ENCODE results near the gene ATP9A. TPM values are rescaled to one million over a fixed set of nuclear protein-coding genes. Genes with fewer than 3 reads are reported as not detected.
"Not testable (repeated sequence)": the region's sequence is repeated elsewhere in the genome, so short reads cannot be mapped to it uniquely, and the experiment has no call there.

Gene ATP9A
- total RNA-seq: under 1 TPM; 0.18 to 0.21 TPM

GRCh38 chr20:51767867-51768758 lies at the start of gene ATP9A:
Gene ATP9A (minus strand): TSS chr20:51768390. CDS start chr20:51768369, 21 bp downstream.
- H3K9me3 Mint-ChIP-seq: no peaks in the 10 kb centered on the region
- H3K4me1 Mint-ChIP-seq: peaks cover 2% of the 10 kb centered on the region
- DNase-seq: no peak
- H3K36me3 Mint-ChIP-seq: no peaks in the 10 kb centered on the region
- H3K4me3 Mint-ChIP-seq: peak within 1 kb of the TSS; percentile 58
- no peak within 1 kb of the TSS for H3K27ac Mint-ChIP-seq
- H3K27me3 Mint-ChIP-seq: peaks cover 48% of the 10 kb centered on the region

- H3K4me1 Mint-ChIP-seq, H3K36me3 Mint-ChIP-seq, DNase-seq, H3K4me3 Mint-ChIP-seq, H3K27me3 Mint-ChIP-seq, H3K9me3 Mint-ChIP-seq, H3K27ac Mint-ChIP-seq: not testable (repeated sequence)
Observed at GRCh38 chr20:51816856-51817255, 48.7 kb upstream of the ATP9A start.

- no peaks in the 10 kb centered on the region for H3K9me3 Mint-ChIP-seq
- H3K27ac Mint-ChIP-seq: no peak overlapping the region
- no peaks in the 10 kb centered on the region for H3K36me3 Mint-ChIP-seq
- no peak overlapping the region for H3K4me3 Mint-ChIP-seq
- no peaks in the 10 kb centered on the region for H3K27me3 Mint-ChIP-seq
- DNase-seq: no peak
- no peaks in the 10 kb centered on the region for H3K4me1 Mint-ChIP-seq
Observed at GRCh38 chr20:51815383-51816076, 47.3 kb upstream of the ATP9A start.

GRCh38 chr20:51812861-51813260 lies 44.7 kb upstream of the ATP9A start:
- Mint-ChIP-seq H3K27me3 (no peaks in the 10 kb centered on the region), H3K4me3 (no peak overlapping the region), H3K36me3 (no peaks in the 10 kb centered on the region), H3K27ac (no peak overlapping the region), H3K9me3 (no peaks in the 10 kb centered on the region), H3K4me1 (no peaks in the 10 kb centered on the region)
- no peak for DNase-seq

- no peak for DNase-seq
- Mint-ChIP-seq H3K36me3 (no peaks in the 10 kb centered on the region), H3K4me1 (no peaks in the 10 kb centered on the region), H3K27ac (no peak overlapping the region), H3K9me3 (no peaks in the 10 kb centered on the region), H3K27me3 (peaks cover 7% of the 10 kb centered on the region), H3K4me3 (no peak overlapping the region)
Observed at GRCh38 chr20:51811514-51812128, 43.4 kb upstream of the ATP9A start.

- H3K27ac Mint-ChIP-seq: no peak overlapping the region
- H3K4me3 Mint-ChIP-seq: no peak overlapping the region
- H3K27me3 Mint-ChIP-seq: peaks cover 7% of the 10 kb centered on the region
- H3K9me3 Mint-ChIP-seq: no peaks in the 10 kb centered on the region
- H3K4me1 Mint-ChIP-seq: no peaks in the 10 kb centered on the region
- no peak for DNase-seq
- H3K36me3 Mint-ChIP-seq: no peaks in the 10 kb centered on the region
Observed at GRCh38 chr20:51811042-51811355, 42.8 kb upstream of the ATP9A start.

GRCh38 chr20:51810155-51811041 lies 42.2 kb upstream of the ATP9A start:
- no peak for DNase-seq
- H3K27ac Mint-ChIP-seq: no peak overlapping the region
- no peaks in the 10 kb centered on the region for H3K9me3 Mint-ChIP-seq
- H3K36me3 Mint-ChIP-seq: no peaks in the 10 kb centered on the region
- no peak overlapping the region for H3K4me3 Mint-ChIP-seq
- peaks cover 7% of the 10 kb centered on the region for H3K27me3 Mint-ChIP-seq
- H3K4me1 Mint-ChIP-seq: no peaks in the 10 kb centered on the region

- Mint-ChIP-seq H3K36me3 (no peaks in the 10 kb centered on the region), H3K9me3 (no peaks in the 10 kb centered on the region), H3K4me1 (no peaks in the 10 kb centered on the region), H3K27me3 (peaks cover 24% of the 10 kb centered on the region), H3K4me3 (no peak overlapping the region), H3K27ac (no peak overlapping the region)
- DNase-seq: no peak
Observed at GRCh38 chr20:51807720-51808250, 39.6 kb upstream of the ATP9A start.

GRCh38 chr20:51804754-51805153 lies 36.6 kb upstream of the ATP9A start:
- Mint-ChIP-seq H3K27me3 (peaks cover 52% of the 10 kb centered on the region), H3K27ac (no peak overlapping the region), H3K4me3 (no peak overlapping the region), H3K9me3 (no peaks in the 10 kb centered on the region), H3K4me1 (peaks cover 4% of the 10 kb centered on the region), H3K36me3 (no peaks in the 10 kb centered on the region)
- no peak for DNase-seq

GRCh38 chr20:51803148-51803854 lies 35.1 kb upstream of the ATP9A start:
- Mint-ChIP-seq H3K27ac (no peak overlapping the region), H3K9me3 (no peaks in the 10 kb centered on the region), H3K36me3 (no peaks in the 10 kb centered on the region), H3K4me3 (no peak overlapping the region), H3K4me1 (peaks cover 4% of the 10 kb centered on the region), H3K27me3 (peaks cover 66% of the 10 kb centered on the region)
- DNase-seq: no peak

- Mint-ChIP-seq H3K9me3 (no peaks in the 10 kb centered on the region), H3K4me1 (peaks cover 4% of the 10 kb centered on the region), H3K36me3 (no peaks in the 10 kb centered on the region), H3K27me3 (peaks cover 72% of the 10 kb centered on the region), H3K4me3 (no peak within 1 kb of the TSS), H3K27ac (no peak within 1 kb of the TSS)
- no peak for DNase-seq
Observed at GRCh38 chr20:51802170-51802751, 34.1 kb upstream of the ATP9A start, which contains the start of gene SALL4. Gene SALL4 (minus strand): TSS chr20:51802521. CDS start chr20:51802408, 113 bp downstream.

- Mint-ChIP-seq H3K4me3 (no peak overlapping the region), H3K9me3 (no peaks in the 10 kb centered on the region), H3K27ac (no peak overlapping the region), H3K27me3 (peaks cover 71% of the 10 kb centered on the region), H3K4me1 (peaks cover 4% of the 10 kb centered on the region), H3K36me3 (no peaks in the 10 kb centered on the region)
- no peak for DNase-seq
Observed at GRCh38 chr20:51801823-51802123, 33.6 kb upstream of the ATP9A start.

- H3K36me3 Mint-ChIP-seq: no peaks in the 10 kb centered on the region
- no peaks in the 10 kb centered on the region for H3K9me3 Mint-ChIP-seq
- no peak overlapping the region for H3K27ac Mint-ChIP-seq
- no peak for DNase-seq
- peaks cover 72% of the 10 kb centered on the region for H3K27me3 Mint-ChIP-seq
- H3K4me1 Mint-ChIP-seq: peaks cover 4% of the 10 kb centered on the region
- peak overlapping the region; percentile 47 for H3K4me3 Mint-ChIP-seq
Observed at GRCh38 chr20:51801122-51801822, 33.1 kb upstream of the ATP9A start.

Measured in activated naive CD8-positive, alpha-beta T cell treated with anti-CD3 and anti-CD28 coated beads for 36 hours (primary cell).